Upper lobe of right lung (tissue), 1 donor: ENCODE data around the gene EXT2. TPM values are rescaled to one million over a fixed set of nuclear protein-coding genes. Genes with fewer than 3 reads are reported as not detected.

Experiments
- ATAC-seq: fragments of 200-7000 bp; cut with Tn5 transposase; one replicate; pipeline ENCODE4 v1.9.1; 2020; ENCODE audit warnings: mild to moderate bottlenecking, moderate library complexity
- DNase-seq: peaks from one replicate; pipeline ENCODE4 v3.0.0-alpha.2; 2020
- H3K27ac ChIP-seq: fragments of 200-600 bp; one replicate; pipeline ENCODE4 v1.8.0; 2022
- H3K27me3 ChIP-seq: fragments of 200-600 bp; one replicate; pipeline ENCODE4 v1.8.0; 2022; ENCODE audit warnings: mild to moderate bottlenecking
- H3K36me3 ChIP-seq: fragments of 200-600 bp; one replicate; pipeline ENCODE4 v1.8.0; 2022
- H3K4me1 ChIP-seq: fragments of 200-600 bp; one replicate; pipeline ENCODE4 v1.8.0; 2022
- H3K4me3 ChIP-seq: fragments of 200-600 bp; one replicate; pipeline ENCODE4 v1.8.0; 2022; ENCODE audit warnings: mild to moderate bottlenecking
- H3K9me3 ChIP-seq: fragments of 200-600 bp; one replicate; pipeline ENCODE4 v1.8.0; 2022
- CTCF ChIP-seq: fragments of 200-600 bp; IDR thresholded peaks from one replicate; pipeline ENCODE4 v1.8.0; 2022; ENCODE audit warnings: antibody characterized with exemption
- intact Hi-C: fragments of 100-400 bp; cut with DNase I; formaldehyde crosslinking; loops from one replicate; pipeline ENCODE4 v1.11.0; 2022
- total RNA-seq: library from RNA; stranded (reverse); fragmentation: NEBNext Ultra II Directional; extraction: Animal tissue kit (Norgen Biotek cat#: 25700); gene quantifications from one replicate; pipeline ENCODE4 v1.2.1, GENCODE V29; 2021
- donor health status: DM: no; HTN: yes; CAD: no; lungs with severe emphysema.

Gene EXT2
- total RNA-seq, 1 donor from 2014 or later, result 61.2 TPM

GRCh38 chr11:44178381-44178780, 82.9 kb downstream of the EXT2 start:
- Histone ChIP-seq H3K4me1 (no peaks in the 10 kb centered on the region), H3K27me3 (no peaks in the 10 kb centered on the region), H3K4me3 (no peak overlapping the region), H3K36me3 (peaks cover 6% of the 10 kb centered on the region), H3K27ac (no peak overlapping the region), H3K9me3 (no peaks in the 10 kb centered on the region)
- no peak for DNase-seq
- no peak for TF ChIP-seq CTCF
- no peak for ATAC-seq
- intact Hi-C loops, result no loop called here

- H3K4me1 ChIP-seq, result no peaks in the 10 kb centered on the region
- H3K27me3 ChIP-seq, result no peaks in the 10 kb centered on the region
- no peak overlapping the region for H3K27ac ChIP-seq
- intact Hi-C loops, result no loop called here
- no peaks in the 10 kb centered on the region for H3K9me3 ChIP-seq
- TF ChIP-seq CTCF, result no peak
- DNase-seq (no peak), ATAC-seq (no peak)
- no peaks in the 10 kb centered on the region for H3K36me3 ChIP-seq
- H3K4me3 ChIP-seq, result no peak overlapping the region
Measured at GRCh38 chr11:44179173-44179572, 83.7 kb downstream of the EXT2 start.

- no peak for ATAC-seq
- intact Hi-C loops, result no loop called here
- Histone ChIP-seq H3K36me3 (no peaks in the 10 kb centered on the region), H3K27ac (no peak overlapping the region), H3K4me1 (no peaks in the 10 kb centered on the region), H3K9me3 (no peaks in the 10 kb centered on the region), H3K27me3 (no peaks in the 10 kb centered on the region), H3K4me3 (no peak overlapping the region)
- no peak for TF ChIP-seq CTCF
- DNase-seq, result no peak
Measured at GRCh38 chr11:44180107-44180506, 84.6 kb downstream of the EXT2 start.

- no peak for ATAC-seq
- no peak for DNase-seq
- Histone ChIP-seq H3K4me1 (no peaks in the 10 kb centered on the region), H3K36me3 (no peaks in the 10 kb centered on the region), H3K27ac (no peak overlapping the region), H3K9me3 (peaks cover 13% of the 10 kb centered on the region), H3K4me3 (no peak overlapping the region), H3K27me3 (no peaks in the 10 kb centered on the region)
- intact Hi-C loops, result no loop called here
- no peak for TF ChIP-seq CTCF
Measured at GRCh38 chr11:44185522-44185921, 90.0 kb downstream of the EXT2 start.

- intact Hi-C loops, result no loop called here
- DNase-seq (no peak), ATAC-seq (no peak)
- no peak for TF ChIP-seq CTCF
- no peak overlapping the region for H3K27ac ChIP-seq
- H3K36me3 ChIP-seq, result no peaks in the 10 kb centered on the region
- no peak overlapping the region for H3K4me3 ChIP-seq
- H3K27me3 ChIP-seq, result no peaks in the 10 kb centered on the region
- peaks cover 13% of the 10 kb centered on the region for H3K9me3 ChIP-seq
- H3K4me1 ChIP-seq, result no peaks in the 10 kb centered on the region
Measured at GRCh38 chr11:44186321-44186930, 90.9 kb downstream of the EXT2 start.

- no peaks in the 10 kb centered on the region for H3K27me3 ChIP-seq
- ATAC-seq, result no peak
- intact Hi-C loops, result no loop called here
Measured at GRCh38 chr11:44188643-44189042, 93.2 kb downstream of the EXT2 start.

More at GRCh38 chr11:44188643-44189042, 93.2 kb downstream of the EXT2 start:
- no peak overlapping the region for H3K4me3 ChIP-seq
- H3K36me3 ChIP-seq, result no peaks in the 10 kb centered on the region
- H3K27ac ChIP-seq, result no peak overlapping the region
- peaks cover 13% of the 10 kb centered on the region for H3K9me3 ChIP-seq
- no peak for DNase-seq
- TF ChIP-seq CTCF, result no peak
- no peaks in the 10 kb centered on the region for H3K4me1 ChIP-seq
